UCSD-AML1 (cell line): ENCODE data around the gene EFNA2.

ENCODE experiments used
- DNase-seq: peaks from one replicate; lab custom pipeline; 2025; ENCODE audit not compliant: unreplicated experiment; lab: John Stamatoyannopoulos, UW

Gene EFNA2

GRCh38 chr19:1271528-1272422 is 13.9 kb upstream of the EFNA2 start:
- no peak for DNase-seq

DNA sequence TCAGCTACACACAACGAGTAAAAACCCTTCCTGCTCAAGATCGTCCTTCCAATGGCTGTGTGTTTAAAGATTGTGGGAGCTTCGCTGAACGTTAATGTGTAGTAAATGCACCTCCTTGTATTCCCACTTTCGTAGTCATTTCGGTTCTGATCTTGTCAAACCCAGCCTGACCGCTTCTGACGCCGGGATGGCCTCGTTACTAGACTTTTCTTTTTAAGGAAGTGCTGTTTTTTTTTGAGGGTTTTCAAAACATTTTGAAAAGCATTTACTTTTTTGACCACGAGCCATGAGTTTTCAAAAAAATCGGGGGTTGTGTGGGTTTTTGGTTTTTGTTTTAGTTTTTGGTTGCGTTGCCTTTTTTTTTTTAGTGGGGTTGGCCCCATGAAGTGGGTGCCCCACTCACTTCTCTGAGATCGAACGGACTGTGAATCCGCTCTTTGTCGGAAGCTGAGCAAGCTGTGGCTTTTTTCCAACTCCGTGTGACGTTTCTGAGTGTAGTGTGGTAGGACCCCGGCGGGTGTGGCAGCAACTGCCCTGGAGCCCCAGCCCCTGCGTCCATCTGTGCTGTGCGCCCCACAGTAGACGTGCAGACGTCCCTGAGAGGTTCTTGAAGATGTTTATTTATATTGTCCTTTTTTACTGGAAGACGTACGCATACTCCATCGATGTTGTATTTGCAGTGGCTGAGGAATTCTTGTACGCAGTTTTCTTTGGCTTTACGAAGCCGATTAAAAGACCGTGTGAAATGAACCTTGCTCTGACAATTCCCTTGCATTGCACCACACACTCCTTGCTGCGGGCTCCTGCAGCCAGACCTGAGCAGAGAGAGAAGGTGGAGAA is 13.0 kb upstream of the EFNA2 start:
- DNase-seq: no peak

DNA sequence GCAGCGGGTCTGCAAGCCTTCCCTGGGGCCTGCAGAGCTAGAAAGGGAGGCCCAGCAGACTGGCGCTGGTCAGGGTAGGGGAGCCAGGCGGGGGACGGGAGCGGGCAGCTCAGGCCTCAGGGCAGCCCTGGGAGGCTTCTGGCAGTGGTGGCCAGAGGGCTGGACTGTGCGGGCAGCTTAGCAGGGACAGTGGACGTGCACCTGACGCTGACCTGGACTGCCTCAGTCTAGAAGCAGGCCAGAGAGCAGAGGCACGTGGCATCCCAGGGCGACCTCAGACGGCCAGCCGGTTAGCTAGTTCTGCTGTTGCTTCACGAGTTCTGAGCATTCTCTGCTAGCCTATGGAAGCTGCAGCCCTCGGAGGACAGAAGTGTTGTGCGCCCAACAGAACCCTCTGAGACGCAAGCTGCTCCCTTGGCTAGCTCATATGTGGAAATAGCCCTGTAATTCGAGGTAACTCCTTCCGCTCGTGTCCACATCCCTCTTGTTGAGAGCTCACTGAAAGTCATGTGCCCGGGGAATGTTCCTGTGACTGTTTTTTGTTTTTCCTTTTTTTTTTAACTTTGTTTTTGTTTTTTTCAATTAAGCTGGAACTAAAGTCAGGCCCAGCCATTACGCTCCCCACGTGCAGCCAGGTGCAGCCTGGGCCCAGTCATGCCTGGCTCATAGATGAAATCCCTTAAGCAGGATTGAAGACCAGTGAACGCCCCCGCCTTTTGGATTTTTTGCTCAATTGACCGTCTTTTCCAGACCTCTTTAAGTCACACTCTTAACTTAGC is 12.2 kb upstream of the EFNA2 start:
- no peak for DNase-seq

DNA sequence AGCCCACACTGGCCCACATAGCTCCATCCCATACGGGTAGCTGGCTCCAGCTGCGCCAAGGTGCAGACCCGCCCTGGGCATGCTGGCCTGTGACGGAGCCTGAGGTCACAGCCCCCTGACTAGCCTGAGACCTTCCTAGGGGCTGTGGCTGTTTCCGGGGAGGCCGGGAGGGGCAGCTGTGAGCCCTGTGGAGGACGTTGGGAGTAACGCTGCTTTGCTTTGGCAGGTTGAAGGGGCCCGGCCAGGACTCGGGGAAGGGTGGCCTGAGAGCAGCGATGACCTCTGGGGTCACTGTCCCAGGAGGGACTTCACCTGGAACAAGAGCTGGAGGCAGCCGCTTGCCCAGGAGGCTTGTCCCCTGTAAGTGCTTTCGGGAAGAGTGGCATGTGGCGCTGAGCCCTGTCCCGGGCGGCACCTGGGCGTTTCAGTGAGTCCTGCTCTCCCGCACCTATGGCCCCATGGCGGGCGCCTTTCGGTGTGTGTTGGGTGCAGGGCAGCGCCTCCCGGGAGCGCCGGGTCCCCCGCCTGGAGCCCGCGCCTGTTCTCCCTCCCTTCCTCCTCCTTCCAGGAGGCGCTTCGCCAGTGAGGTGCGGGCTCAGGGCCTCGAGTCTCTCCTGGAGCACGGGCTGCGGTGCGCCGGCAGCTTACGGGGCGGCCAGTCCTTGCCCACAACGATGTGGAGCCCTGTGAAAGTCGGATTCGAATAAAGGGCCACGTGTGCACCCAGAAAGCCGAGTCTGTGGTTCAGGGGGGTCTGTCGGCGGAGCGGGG is 11.4 kb upstream of the EFNA2 start:
- no peak for DNase-seq

DNA sequence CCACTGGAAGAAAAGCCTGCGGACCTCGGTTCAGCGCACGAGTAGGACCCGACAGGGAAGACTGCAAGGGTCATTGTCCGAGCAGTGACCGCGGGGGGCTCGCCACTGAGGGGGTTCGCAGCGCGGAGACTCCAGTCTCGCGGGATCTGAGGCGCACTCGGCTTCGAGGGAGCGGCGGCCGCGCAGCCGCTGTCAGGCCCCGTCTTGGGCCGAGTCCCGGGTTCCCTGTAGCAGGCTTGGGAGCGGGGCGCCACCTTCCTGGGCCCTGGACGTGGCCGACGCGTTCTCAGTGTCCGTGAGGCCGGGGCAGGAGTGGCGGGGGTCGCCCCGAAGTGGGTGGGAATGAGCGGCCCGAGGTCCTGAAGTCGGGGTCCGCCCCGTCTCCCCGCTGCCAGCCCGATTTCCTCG is 10.8 kb upstream of the EFNA2 start:
- no peak for DNase-seq

- peak; percentile 96 for DNase-seq
Measured at GRCh38 chr19:1275260-1275975, 10.3 kb upstream of the EFNA2 start, which contains the start of gene FAM174C. FAM174C (plus strand) TSS chr19:1275530; CDS start chr19:1275550, 20 bp downstream.

DNA sequence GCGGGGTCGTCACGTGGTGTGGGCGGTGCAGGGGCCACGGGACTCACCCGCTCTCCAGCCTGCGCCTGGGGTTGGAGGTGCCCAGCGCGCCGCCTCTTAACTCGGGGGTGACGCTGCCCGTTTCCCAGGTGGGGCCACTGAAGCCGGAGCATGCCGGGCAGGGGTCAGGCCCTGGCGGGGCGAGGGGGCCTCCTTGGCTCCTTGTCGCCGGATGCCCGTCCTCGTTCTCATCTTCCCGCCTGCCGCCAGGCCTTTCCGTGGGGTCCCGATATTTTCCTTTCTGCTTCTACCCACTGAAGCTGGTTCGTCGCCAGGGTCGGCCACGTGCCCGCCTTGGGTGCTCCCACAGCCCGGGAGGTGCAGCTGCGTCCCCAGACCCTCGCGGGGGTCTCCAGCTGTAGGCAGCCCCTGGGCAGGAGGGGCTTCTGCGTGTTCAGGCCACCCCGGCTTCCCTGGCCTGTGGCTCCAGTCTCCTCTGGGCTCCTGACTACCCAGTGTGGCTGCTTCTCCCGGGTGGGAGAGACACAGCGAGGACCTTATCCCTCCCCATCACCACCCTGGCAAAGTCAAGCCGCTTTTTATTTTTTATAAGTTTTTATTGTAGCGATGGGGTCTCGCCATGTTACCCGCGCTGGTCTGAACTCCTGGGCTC is 9.6 kb upstream of the EFNA2 start:
- DNase-seq: no peak

DNA sequence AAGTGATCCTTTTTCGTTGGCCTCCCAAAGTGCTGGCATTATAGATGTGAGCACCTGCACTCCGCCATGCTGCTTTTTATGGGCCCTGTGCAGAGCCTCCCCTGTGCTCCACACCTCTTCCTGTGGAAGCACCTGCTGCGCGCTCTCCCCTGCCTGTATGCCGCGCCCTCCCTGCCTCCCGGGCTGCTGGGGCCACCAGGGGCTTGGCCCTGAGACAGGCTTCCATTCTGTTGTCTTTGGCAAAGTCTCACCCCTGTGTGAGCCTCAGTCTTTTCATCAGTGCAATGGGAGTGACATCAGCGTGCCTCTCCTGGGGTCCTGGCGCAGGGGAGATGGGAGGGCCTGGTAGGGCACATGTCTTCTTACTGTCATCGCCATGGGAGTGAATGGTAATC is 9.0 kb upstream of the EFNA2 start:
- DNase-seq: no peak

DNA sequence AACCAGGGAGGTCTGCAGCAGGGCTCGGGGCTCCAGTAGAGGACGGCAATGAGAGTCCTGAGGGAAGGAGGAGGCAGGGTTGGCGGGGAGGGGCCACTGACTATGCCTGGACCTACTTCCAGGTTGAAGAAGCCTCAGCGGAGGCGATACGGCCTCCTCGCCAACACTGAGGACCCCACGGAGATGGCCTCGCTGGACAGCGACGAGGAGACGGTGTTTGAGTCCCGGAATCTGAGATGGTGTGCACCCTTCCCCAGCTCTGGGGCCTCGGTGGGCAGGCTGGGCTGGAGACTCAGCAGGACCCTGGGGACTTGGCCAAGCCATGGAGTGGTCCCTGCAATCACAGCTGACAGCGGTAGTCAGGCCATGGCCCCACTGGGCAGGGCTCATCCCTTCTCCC is 8.6 kb upstream of the EFNA2 start:
- DNase-seq: no peak

DNA sequence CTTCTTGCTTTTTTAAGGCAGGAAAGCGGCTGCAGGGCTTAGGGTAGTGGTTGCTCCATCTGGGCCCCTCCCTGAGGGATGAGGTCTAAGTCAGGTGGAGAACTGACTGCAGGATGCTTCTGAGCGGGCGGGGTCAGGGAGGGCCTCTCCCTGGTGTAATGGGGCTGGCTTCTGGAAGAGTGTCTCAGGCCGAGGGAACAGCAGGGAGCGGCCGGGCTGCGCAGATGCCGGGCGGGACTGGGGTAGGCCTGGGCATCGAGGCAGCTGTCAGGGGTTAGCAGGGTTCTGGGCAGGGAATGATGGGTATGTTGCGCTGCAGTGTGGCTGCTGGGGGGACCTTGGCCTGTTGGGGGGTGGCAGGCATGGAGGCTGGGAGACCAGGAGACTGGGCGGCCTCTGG is 7.6 kb upstream of the EFNA2 start:
- DNase-seq: no peak

DNA sequence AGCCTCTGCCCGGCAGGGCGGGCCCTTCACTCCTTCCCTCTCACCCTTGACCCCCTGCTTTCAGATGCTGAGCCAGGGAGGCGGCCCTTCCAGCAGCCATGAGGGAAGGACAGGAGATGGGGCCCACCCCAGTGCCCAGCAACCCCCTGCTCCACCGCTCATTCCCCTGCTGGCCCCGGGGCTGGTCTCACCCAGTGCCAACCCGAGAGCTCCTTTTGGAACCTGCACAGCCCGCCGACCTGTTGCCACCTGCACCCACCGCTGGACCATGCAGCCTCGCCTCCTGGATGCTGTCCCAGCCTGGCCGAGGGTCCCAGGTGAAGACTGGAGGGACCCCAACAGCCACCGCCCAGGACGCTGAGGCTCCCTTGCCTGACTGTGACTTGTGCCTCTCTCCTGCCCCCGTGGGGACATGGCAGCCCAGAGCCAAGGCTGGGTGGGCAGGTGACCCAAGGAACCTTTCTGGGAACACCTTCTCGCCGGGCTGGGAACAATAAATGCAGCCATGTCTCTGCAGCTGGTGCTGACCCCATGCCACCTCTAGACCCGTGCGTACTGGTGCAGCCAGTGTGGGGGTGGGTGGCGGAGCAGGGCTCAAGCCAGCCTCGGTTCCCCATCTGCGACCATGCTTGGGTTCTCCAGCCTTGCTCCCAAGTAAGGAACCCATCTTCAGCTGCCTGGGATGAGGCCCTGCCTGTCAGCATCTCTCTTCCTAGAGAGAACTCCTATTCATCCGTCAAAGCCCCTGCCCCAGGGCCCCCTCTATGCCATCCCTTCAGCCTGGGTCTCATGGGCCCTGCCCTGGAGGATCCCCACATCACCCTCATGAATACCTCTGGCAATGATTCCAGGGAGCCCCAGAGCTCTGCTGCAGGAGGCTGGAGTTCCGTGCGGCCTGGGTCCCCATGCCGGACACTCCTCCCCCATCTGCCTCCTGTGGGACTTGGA is 6.7 kb upstream of the EFNA2 start:
- no peak for DNase-seq

GRCh38 chr19:1279782-1280341 is 5.8 kb upstream of the EFNA2 start:
- peak; percentile 85 for DNase-seq

GRCh38 chr19:1280636-1281568 is 4.8 kb upstream of the EFNA2 start:
- no peak for DNase-seq

DNA sequence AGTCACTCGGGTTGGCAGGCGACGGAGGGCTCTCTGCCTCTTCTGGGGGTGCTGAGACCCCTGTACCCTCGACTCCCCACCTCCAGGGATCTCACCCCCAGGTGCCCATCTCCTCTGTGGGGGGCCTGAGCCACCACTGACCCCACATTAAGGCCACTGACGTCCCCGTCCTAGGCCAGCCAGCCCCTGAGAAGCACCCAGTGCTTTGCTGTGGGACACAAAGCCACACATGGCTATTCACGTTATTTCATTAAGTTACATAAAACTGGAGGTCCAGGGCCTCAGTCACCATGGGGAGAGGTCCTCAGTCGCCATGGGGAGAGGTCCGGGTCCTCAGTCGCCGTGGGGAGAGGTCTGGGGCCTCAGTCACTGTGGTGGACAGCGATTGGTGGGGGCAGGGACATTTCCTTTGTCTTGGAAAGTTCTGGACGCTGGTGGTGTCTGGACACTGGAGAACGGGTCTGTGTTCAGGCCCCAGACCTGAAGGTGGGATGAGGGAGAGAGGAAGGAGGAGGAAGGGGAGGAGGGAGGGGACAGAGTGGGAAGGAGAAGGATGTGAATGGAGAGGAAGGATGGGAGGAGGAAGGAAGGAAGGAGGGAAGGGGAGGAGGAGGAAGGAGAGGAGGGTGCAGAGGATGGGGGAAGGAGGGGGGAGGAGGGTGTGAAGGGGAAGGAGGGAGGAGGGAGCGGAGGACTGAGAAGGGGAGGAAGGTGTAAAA is 3.9 kb upstream of the EFNA2 start:
- no peak for DNase-seq

- DNase-seq: no peak
Measured at GRCh38 chr19:1282588-1283206, 3.0 kb upstream of the EFNA2 start.
